Activated naive CD4-positive, alpha-beta T cell (primary cell): ENCODE data around the gene IL12A.

Experiments used
- DNase-seq, 4 experiments: peaks; one replicate each; lab custom pipeline; 2025; lab: John Stamatoyannopoulos, UW

IL12A gene

DNA sequence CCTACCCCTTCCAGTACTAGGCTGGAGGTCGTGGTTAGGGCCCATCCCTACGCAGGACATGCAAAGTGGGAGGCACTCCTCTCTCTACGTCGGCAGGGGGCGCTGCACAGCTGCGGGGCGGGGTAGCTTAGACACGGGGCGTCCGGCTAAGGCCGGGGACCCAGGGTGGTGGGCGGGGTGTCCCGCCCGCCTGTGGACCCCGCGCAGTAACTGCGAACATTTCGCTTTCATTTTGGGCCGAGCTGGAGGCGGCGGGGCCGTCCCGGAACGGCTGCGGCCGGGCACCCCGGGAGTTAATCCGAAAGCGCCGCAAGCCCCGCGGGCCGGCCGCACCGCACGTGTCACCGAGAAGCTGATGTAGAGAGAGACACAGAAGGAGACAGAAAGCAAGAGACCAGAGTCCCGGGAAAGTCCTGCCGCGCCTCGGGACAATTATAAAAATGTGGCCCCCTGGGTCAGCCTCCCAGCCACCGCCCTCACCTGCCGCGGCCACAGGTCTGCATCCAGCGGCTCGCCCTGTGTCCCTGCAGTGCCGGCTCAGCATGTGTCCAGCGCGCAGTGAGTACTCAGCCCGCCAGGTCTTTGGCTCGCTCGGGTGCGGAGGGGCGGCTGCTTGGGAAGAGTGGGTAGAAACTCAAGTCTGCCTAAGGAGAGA, at the start of gene IL12A:
IL12A (plus strand) TSS at position 219 of the 655 bp plus-strand sequence.
- DNase-seq = peak; percentile 40 to 72 (median 64)

DNA sequence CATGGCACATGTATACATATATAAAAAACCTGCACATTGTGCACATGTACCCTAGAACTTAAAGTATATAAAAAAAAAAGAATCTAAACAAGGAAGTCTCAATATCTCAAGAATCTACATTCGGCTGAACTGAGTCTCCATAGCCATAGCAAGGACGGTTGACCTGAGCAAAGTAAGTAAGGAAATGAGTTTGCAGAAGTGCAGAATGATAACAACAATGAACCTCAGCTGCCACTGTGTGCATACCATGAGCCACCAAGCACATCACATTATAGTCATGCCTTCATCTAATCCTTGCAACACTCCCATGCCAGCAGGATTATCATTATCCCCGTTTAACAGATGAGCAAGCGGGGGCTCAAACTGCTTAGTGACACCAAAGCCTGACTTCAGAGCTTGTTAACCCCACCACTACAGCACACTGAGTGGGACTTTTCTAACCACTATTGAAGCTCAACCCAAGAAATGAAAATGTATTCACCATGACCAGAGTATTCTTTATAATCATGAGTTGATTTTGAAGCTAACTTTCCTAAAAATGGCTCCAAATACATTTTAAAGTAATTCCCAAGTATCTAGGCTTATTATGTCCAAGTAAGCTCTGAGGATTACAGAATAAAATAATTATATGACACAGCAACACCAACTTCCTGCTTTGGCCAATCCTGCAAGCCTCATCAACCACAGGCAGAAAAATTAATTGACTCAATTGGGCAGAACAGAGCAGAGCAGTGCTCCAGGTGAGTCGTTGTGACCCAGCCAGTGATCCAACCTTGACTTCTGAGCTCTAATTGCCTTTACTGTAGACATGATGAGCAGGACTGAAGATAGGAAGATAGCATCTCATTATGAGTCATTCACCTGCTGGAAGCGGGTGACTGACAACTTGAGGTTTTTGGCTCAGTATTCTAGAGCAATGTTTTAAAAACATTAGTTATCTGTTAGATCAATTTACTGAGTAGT, 47.3 kb upstream of the IL12A start:
- no peak for DNase-seq

DNA sequence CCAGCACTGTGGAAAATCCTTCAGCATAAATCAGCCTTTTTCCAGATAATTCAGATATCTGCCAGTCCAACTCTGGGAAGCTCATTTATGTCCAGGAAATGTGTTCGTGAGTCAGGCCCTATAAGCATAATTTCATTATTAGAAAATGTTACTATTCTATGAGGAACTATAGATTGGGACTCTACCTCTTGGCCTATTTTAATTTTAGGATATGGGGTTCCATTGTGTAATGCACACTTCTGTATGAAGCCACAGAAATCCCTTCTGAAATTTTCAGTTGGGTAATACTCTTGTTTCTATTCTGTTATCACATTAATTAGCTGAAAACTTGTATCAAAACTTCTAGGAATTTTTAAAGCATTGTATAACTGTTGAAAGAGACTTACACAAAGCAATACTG, 43.9 kb upstream of the IL12A start:
- no peak for DNase-seq

DNA sequence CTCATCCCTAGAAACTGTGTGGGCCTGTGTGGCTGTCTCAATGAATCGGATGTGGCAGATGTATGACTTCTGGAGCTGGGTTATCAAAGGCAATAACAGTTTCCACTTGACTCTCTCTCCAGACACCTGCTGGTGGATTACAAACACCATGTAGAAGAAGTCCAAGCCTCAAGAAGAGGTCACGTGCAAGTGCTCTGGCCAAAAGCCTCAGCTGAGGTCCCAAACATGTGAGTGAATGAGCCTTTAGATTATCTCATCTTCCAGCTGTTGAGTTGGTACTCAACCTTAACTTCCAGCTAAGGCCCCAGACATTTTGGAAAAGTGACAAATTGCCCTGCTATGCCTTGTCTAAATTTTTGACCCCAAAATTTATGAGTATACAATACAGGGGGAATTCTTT, 42.7 kb upstream of the IL12A start:
- DNase-seq = no peak

DNA sequence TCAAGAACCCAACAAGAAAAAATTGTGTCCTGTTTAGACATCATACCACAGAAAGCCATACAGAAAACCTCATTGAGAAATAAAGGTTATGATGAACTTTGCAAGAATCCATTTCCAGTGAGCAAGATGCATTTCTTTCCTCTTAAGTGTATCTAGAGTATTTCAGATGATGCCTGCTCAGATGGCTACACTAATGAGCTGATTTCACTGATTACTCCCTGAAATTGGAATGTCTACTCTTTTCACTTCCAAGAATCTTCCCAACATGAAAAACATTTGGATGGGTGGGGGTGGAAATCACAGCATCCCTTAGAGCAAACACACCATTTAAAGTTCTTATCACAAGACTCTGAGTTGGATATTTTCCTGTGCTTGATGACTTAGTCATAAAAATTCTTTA, 41.4 kb upstream of the IL12A start:
- DNase-seq = no peak

DNA sequence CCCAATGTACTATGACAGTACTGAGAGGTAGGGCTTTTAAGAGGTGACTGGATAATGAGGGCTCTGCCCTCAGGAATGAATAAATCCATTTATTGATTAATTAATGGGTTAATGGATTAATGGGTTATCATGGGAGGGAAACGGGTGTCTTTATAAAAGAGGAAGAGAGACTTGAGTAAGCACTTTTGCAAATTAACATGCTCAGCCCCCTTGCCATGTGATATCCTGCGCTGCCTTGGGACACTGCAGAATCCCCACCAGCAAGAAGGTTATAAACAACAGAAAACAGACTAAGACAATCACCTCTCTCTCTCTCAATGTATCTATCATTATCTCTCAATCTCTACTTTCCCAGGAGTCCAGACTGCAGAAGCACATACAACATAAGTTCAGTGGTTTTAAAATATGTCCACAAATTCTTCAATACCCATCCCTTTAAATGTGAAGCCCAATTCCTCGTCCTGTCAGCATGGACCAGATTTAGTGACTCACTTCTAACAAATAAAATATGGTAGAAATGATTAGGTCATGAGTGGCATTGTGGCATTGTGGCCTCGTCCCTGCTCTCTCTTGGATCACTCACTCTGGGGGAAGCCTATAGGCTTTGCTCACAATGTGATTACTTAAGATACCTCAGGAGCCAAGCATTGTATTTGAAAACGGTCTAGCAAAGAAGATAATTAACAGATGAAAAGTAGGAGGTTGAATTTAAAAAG, 40.0 kb upstream of the IL12A start:
- DNase-seq = no peak

DNA sequence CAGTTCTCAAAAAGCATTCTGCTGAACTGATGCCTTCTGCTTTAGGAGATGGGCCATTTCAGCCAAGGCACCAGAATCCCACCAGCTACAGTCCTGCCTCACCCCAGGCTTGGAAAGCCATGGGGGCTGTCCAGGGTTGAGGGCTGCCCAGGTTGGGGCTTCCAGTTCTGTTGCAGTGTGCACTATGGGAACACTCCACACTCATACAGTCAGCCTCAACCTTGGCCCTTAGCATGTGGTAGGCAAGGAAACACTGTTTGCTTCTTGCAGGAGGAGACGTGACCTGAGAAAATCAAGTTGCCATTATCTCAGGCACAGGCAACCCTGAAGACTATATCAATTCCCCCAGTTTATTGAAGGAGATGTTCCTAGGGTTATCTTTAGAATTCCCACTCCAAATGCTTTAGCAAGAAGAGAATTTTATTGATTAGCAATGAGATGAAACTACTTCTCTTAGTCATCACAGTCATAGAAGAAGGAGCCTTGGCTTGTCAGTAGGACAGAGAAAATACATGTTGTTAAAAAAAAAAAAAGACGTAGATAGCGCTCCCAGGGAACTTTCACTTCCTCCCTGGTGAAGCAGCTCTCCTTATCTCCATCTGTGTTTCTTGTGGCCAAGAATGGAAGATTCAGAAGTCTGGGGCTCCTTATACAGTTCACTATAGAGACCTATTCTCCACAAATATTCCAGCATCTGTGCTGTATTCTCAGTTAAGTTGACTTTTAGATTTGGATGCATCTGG, 38.3 kb upstream of the IL12A start:
- DNase-seq = no peak

DNA sequence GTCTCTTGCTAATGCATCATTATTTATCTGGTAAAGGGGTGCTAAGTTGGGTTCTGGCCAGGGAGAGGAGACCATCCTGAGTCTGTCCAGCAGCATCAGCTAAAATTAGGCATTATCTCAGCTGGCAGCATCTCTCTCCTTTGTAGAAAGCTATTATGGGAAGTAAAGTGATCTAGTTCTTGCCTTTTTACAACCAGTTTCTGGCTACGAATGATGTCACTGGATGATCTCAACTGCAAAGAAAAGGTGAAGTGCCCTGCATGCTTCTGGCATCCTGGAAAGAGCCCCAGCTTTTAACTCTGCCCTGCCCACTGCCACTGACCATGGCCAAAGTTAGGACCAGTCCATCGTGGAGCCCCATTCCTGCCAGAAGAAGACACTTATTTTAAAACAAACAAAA, 37.1 kb upstream of the IL12A start:
- DNase-seq = no peak

DNA sequence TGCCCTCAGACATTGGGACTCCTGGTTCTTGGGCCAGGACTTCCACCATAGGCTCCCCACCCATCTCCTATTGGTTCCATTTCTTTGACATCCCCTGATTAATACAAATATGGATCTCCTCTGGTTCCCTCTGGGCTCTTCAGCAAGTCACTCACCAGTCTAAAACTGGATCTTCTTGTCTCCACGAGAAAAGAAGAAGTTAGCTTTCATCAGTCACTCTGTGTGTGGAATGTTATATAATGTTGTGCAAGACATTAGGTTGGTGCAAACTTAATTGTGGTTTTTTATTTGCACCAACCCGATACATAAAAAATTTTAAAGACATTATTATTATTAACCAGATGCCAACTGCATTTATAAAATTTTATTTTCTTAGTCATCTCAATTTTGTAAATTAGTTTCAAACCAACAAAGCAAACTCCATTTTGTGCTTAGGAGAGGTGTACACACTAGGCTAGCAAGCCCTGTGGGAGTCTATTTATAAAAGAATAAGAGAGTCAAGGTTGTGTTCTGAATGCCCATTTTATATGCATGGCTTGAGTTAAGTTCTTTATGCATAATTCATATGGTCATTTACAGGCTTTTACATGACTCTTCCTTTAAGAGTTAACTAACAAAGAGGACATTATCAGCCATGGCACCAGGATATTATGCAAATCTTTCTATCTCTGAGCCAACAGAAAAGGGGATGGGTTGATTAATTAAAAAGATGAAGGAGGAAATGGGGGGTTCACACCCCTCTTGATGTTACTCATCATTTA, 35.1 kb upstream of the IL12A start:
- DNase-seq = no peak

DNA sequence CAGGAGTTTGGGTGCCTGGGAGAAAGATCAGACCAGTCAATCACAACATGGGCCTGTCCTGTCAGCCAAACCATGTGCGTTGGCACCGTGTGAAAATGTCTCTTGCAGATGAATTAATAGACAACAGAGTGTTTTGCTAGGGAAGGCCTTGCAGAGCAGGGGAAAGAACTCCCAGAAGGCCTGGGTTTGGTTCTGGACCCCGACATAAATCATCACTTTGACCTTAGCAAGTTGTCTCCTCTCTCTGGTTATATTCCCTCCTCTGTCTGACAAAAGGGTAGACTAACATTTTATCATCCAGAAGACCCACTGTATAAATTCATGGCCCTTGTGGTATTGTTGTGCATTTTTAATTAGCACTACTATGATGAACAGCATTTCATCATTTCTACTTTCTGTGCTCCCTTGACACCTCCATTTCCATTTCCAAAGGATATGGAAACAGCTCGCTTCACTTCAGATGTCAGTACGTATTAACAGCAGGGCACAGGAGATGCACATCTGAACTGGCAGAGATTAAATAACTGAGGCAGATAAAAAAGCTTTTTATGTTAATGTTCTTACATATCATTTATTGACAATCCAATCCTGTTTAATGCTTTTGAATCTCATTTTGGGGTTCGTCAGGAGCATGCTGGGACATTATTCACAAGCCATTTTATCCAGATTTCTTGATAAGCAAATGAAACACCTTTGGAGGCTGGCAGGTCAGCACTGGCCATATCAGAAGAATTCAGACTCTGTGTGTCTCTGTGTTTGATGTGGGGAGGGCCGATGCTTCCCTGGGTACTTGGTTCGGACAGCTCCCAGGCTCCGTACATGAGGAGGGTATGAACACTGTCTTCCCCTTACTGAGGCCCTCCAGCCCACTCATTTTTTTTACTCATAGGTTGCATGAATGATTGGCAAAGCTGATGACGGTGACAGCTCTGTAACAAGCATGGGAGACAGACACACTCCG, 28.2 kb upstream of the IL12A start:
- no peak for DNase-seq

DNA sequence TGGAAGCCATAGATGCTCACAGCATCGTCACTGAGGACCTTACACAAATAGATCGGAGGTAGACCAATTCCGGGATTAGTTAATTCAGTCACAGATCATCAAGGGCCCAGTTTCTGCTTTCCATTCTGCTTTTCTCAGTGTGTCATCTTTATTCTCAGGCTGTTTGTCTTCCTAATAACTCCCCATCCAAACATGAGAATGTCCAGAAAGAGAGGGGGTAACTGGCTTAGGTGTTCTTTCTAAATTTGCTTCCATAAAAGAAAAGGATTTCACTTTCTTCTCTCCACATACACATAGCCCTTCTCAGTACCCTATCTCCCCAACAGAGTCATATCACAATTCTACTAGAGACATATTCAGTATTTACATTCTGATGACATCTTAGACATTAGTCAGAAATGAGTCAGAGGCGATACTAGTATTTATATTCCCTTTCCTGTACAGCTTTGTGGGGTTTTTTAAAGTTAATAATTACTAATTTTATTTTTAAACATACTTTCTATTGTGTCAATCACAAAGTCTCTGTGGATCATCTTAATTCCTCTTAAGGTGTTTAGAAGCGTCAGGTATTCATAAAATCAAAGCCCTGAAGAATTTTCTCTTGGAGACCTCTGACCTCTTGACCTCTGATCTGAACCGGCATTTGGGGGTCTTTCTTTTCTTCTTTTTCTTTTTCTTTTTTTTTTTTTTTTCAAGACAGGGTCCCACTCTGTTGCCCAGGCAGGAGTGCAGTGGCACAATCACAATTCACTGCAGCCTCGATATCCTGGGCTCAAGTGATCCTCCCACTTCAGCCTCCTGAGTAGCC, 24.3 kb upstream of the IL12A start:
- DNase-seq = no peak

DNA sequence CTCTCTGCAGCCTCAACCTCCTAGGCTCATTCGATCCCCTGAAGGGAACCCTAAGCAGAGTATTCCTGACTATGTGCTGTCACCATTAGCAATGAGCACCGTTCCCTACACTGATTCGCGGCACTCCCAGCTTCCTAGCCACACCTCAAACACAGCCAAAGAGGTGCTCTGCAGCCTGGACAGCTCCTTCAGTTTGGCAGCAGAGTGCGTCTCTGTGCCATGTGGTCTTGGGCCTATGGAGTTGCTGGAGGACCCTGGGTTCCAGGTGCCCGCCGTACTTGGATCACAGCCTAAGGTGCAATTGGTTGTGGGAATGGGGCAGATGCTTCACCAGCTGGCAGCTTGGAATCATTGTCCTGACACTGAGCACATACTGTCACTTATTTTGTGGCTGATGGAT, 17.3 kb upstream of the IL12A start:
- no peak for DNase-seq

DNA sequence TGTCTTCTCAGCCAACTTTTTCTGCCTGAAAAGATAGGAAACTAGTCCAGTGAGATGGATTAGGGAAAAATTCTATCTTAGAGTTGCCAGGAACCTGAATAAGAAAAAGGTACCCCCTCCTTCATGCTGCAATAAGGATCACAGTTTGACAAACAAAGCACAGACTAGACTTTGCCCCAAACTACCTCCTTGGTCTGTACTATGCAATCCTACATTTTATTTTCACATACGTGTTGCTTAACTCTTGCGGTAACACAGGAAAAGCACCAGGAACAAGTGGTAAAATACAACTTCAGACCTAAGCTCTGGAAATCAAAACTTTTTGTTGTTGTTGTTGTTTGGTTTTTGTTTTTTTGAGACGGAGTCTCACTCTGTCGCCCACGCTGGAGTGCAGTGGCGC, 11.3 kb upstream of the IL12A start:
- no peak for DNase-seq

DNA sequence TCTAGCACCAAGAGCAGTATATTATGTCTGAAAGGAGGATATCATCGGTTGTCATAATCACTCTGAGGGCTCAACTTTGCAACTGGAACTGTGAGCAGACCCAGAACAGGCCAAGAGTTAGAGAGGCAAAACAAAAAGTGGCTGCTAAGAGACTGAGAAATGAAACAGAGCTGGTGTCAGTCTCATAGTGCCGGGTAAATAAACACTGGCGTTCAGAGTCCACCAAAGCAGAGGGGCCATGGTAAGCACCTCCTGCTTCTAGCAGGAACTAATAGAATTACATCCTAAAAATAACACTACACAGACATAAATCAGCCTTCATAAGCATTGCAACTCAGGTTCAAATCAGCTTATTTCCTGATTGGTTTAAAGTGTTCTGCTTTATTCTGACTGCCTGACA, 10.3 kb upstream of the IL12A start:
- no peak for DNase-seq

DNA sequence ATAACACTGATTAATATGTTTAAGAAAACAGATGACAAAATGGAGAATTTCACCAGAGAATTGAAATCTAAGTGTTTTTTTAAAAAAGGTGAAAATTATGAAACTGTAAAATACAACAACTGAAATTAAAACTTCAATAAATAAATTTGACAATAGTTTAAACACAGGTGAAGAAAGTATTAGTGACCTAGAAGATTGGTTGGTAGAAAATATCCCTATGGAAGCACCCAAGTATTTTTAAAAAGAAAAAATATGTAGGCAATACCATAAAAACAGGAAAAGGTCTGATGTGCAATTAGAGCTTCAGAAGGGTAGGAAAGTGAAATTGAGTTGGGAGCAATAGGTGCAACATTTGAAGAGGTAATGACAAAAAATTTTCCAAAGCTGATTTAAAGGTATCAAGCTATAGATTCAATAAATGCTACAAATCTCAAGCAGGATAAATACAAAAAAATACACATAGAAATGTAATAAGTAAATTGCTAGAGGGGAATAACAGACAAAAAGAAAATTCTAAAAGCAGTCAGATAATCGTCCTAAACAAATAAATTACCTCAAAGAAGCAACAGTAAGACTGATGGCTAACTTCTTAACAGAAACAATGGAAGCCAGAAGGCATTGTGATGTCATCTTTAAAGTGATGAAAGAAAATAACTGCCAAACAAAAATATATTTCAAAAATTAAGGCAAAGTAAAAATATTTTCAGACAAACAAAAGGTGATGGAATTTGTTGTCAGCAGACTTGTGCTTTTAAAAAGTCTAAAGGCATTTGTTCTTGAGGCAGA, 9.5 kb upstream of the IL12A start:
- DNase-seq = no peak

DNA sequence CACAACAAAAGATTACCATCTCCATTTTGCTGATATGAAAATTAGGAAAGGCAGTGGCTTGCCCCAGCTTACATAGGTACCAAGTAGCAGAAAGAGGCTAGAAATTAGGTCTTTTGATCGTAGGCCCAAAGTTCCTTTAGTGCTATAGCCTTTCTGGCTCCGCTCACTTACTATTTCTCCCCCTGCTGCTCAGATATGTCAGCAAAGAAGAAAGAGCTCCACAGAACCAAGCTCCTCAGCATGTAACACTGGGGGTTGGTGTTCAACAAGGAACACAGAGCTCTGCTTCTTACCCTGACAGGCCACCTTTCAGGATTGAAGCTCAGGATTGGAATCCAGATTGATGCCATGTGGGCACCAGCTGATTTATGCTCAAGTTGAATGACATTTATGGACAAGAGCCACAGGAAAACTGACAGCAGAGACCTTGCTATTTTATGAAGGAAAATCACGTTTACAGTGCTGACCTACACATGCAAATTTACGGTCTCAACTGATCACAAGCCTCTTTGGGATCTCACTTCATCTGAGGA, 6.1 kb upstream of the IL12A start:
- no peak for DNase-seq

DNA sequence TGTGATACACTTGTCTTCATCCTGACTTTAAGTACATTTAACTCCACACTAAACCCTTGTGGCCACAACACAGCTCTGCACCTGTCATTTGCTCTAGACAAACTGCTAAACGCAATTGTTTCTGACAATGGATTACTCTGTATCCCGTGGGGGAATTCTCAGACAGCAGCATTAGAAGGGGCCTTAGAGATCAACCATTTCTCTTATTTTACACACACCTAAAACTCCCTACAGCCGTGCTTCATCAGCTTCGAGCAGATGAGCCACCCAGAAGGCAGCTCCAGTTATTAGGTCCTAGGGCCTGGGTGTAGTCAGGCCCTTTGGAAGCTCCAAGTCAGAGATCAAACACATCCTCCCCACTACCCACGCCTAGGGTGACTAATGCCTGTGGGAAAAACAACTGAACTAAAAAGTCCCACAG, 1.3 kb upstream of the IL12A start:
- no peak for DNase-seq
